ENCODE data around the gene ILDR2.

GRCh38 chr1:166929911-166930310 is 45.4 kb downstream of the ILDR2 start:
- TF ChIP-seq CTCF (IDR thresholded peaks at IDR 0.05) (no peak), POLR2AphosphoS5 (IDR thresholded peaks at IDR 0.05) (no peak), POLR2A (IDR thresholded peaks at IDR 0.05) (no peak)

All from gastroesophageal sphincter (tissue), 3 donors.